Ishikawa (cell line): Measurements from ENCODE around the gene RGS2.

Source experiments
- CEBPB ChIP-seq: IDR thresholded peaks from 2 replicates; pipeline ENCODE4 v1.6.1; 2012
- CREB1 ChIP-seq: IDR thresholded peaks from 2 replicates; pipeline ENCODE4 v1.6.1; 2012; ENCODE audit warnings: low read depth
- EGR1 ChIP-seq: IDR thresholded peaks from 2 replicates; pipeline ENCODE4 v1.6.1; 2012
- EP300 ChIP-seq: IDR thresholded peaks from 2 replicates; pipeline ENCODE4 v1.6.1; 2012; ENCODE audit warnings: borderline replicate concordance
- FOXM1 ChIP-seq: IDR thresholded peaks from 2 replicates; pipeline ENCODE4 v1.6.1; 2012; ENCODE audit warnings: low read depth, borderline replicate concordance
- MAX ChIP-seq: IDR thresholded peaks from 2 replicates; pipeline ENCODE4 v1.6.1; 2012
- NFIC ChIP-seq: IDR thresholded peaks from 2 replicates; pipeline ENCODE4 v1.6.1; 2012
- RAD21 ChIP-seq: IDR thresholded peaks from 2 replicates; pipeline ENCODE4 v1.6.1; 2012; ENCODE audit warnings: low read depth
- REST ChIP-seq: IDR thresholded peaks from 2 replicates; pipeline ENCODE4 v1.6.1; 2012; ENCODE audit warnings: low read depth, mild to moderate bottlenecking
- TAF1 ChIP-seq: IDR thresholded peaks from 2 replicates; pipeline ENCODE4 v1.6.1; 2012; ENCODE audit warnings: low read depth, mild to moderate bottlenecking
- TCF12 ChIP-seq: IDR thresholded peaks from 2 replicates; pipeline ENCODE4 v1.6.1; 2012; ENCODE audit warnings: low read depth
- TEAD4 ChIP-seq: IDR thresholded peaks from 2 replicates; pipeline ENCODE4 v1.6.1; 2012
- USF1 ChIP-seq: IDR thresholded peaks from 2 replicates; pipeline ENCODE4 v1.6.1; 2012
- YY1 ChIP-seq: IDR thresholded peaks from 2 replicates; pipeline ENCODE4 v1.6.1; 2012; ENCODE audit warnings: low read depth
- ZBTB7A ChIP-seq: IDR thresholded peaks from 2 replicates; pipeline ENCODE4 v1.6.1; 2012; ENCODE audit warnings: low read depth

The RGS2 gene

GRCh38 chr1:192764675-192765074, 44.2 kb upstream of the RGS2 start:
- no peak for TF ChIP-seq USF1
- TF ChIP-seq EP300: no peak
- no peak for TF ChIP-seq TCF12
- TF ChIP-seq EGR1: no peak
- TF ChIP-seq NFIC: no peak
- TF ChIP-seq ZBTB7A: no peak
- no peak for TF ChIP-seq TAF1

- TF ChIP-seq YY1: no peak
Observed at GRCh38 chr1:192766009-192766625, 42.7 kb upstream of the RGS2 start.

GRCh38 chr1:192766876-192767275, 42.0 kb upstream of the RGS2 start:
- TF ChIP-seq RAD21 (no peak), EGR1 (no peak), NFIC (no peak), TAF1 (no peak), ZBTB7A (no peak), EP300 (no peak), USF1 (no peak)

GRCh38 chr1:192767798-192768197, 41.0 kb upstream of the RGS2 start:
- TF ChIP-seq NFIC (no peak), TCF12 (no peak), MAX (no peak), EGR1 (no peak)

- TF ChIP-seq ZBTB7A (no peak), TEAD4 (no peak), CREB1 (no peak), USF1 (no peak), FOXM1 (no peak), RAD21 (no peak), TAF1 (no peak)
Observed at GRCh38 chr1:192768463-192768862, 40.4 kb upstream of the RGS2 start.

- TF ChIP-seq ZBTB7A (no peak), RAD21 (no peak), EP300 (no peak), NFIC (no peak)
Observed at GRCh38 chr1:192771341-192771740, 37.5 kb upstream of the RGS2 start.

- TF ChIP-seq ZBTB7A (no peak), RAD21 (no peak), USF1 (no peak), MAX (no peak), TEAD4 (no peak), NFIC (no peak), EP300 (no peak), REST (no peak), EGR1 (no peak), TAF1 (no peak), CEBPB (no peak), TCF12 (no peak), YY1 (no peak)
Observed at GRCh38 chr1:192775631-192776030, 33.2 kb upstream of the RGS2 start.

- TF ChIP-seq TAF1 (no peak), CREB1 (no peak), TCF12 (no peak), EGR1 (no peak), USF1 (no peak), NFIC (no peak), ZBTB7A (no peak), EP300 (no peak), FOXM1 (no peak), YY1 (no peak), MAX (no peak), CEBPB (no peak), REST (no peak), RAD21 (no peak), TEAD4 (no peak)
Observed at GRCh38 chr1:192776206-192776605, 32.6 kb upstream of the RGS2 start.
